IMR-90 (cell line): Measurements from ENCODE around the gene CEP170. TPM values are rescaled to one million over a fixed set of nuclear protein-coding genes. Genes with fewer than 3 reads are reported as not detected.

ENCODE experiments used
- ATAC-seq: fragments of 200-7000 bp; cut with Tn5 transposase; 2 replicates; pipeline ENCODE4 v1.9.1; 2020; ENCODE audit warnings: low read depth, mild to moderate bottlenecking, moderate library complexity
- BruUV-seq: library from RNA; stranded (reverse); fragments of 400-500 nt; replicated peaks from 2 replicates; lab custom pipeline; 2021; lab: Mats Ljungman, UMichigan
- CTCF ChIA-PET: fragments of 300-600 bp; formaldehyde crosslinking; extraction: SDS; loops from one replicate; lab custom pipeline; 2021; ENCODE audit warnings: antibody characterized with exemption; lab: Yijun Ruan, JAX
- POLR2A ChIA-PET: fragments of 300-600 bp; sonication (Branson Sonifier 250); formaldehyde crosslinking; loops from one replicate; lab custom pipeline; 2022; ENCODE audit warnings: antibody characterized with exemption; ENCODE audit not compliant: unreplicated experiment; lab: Charles Lee
- DNase-seq: peaks from one replicate; pipeline ENCODE4 v3.0.0; 2013
- H2AFZ ChIP-seq: replicated peaks from 2 replicates; pipeline ENCODE3; 2013; ENCODE audit warnings: low read length, mild to moderate bottlenecking; ENCODE audit not compliant: poor library complexity
- H2AK5ac ChIP-seq: 2 replicates; pipeline ENCODE4 v1.6.1; 2013; ENCODE audit warnings: low read depth, low read length, inconsistent platforms
- H2AK9ac ChIP-seq: replicated peaks from 2 replicates; pipeline ENCODE3; 2013; ENCODE audit warnings: mild to moderate bottlenecking, low read depth, low read length, moderate library complexity; ENCODE audit not compliant: poor library complexity
- H2BK120ac ChIP-seq: 2 replicates; pipeline ENCODE4 v1.6.1; 2013; ENCODE audit warnings: low read depth, low read length, inconsistent platforms
- H2BK15ac ChIP-seq: 3 replicates; pipeline ENCODE4 v1.6.1; 2013; ENCODE audit warnings: low read depth, low read length, inconsistent platforms
- H2BK20ac ChIP-seq: 2 replicates; pipeline ENCODE4 v1.6.1; 2013; ENCODE audit warnings: low read depth, mild to moderate bottlenecking, inconsistent platforms, low read length, moderate library complexity
- H2BK5ac ChIP-seq: 2 replicates; pipeline ENCODE4 v1.6.1; 2013; ENCODE audit warnings: mild to moderate bottlenecking, low read depth, low read length, inconsistent platforms; ENCODE audit not compliant: poor library complexity, severe bottlenecking
- H3K14ac ChIP-seq: replicated peaks from 2 replicates; pipeline ENCODE4 v1.6.1; 2013; ENCODE audit warnings: low read depth, low read length, inconsistent platforms
- H3K18ac ChIP-seq: 2 replicates; pipeline ENCODE4 v1.6.1; 2013; ENCODE audit warnings: low read depth, low read length, control low read depth
- H3K23ac ChIP-seq: 2 replicates; pipeline ENCODE4 v1.6.1; 2013; ENCODE audit warnings: low read depth, low read length, inconsistent platforms
- H3K27ac ChIP-seq: 2 replicates; pipeline ENCODE4 v1.5.1; 2013; ENCODE audit warnings: mild to moderate bottlenecking, control low read depth, low read length; ENCODE audit not compliant: insufficient read depth
- H3K27me3 ChIP-seq: 2 replicates; pipeline ENCODE4 v1.6.1; 2013; ENCODE audit warnings: low read length; ENCODE audit not compliant: control insufficient read depth, insufficient read depth
- H3K36me3 ChIP-seq: 2 replicates; pipeline ENCODE4 v1.6.1; 2013; ENCODE audit warnings: low read length, mixed read lengths; ENCODE audit not compliant: control insufficient read depth, insufficient read depth
- H3K4ac ChIP-seq: 2 replicates; pipeline ENCODE4 v1.6.1; 2013; ENCODE audit warnings: low read depth, low read length, inconsistent platforms
- H3K4me1 ChIP-seq: 2 replicates; pipeline ENCODE4 v1.6.1; 2013; ENCODE audit warnings: low read length, mixed read lengths; ENCODE audit not compliant: control insufficient read depth, insufficient read depth
- H3K4me2 ChIP-seq: 2 replicates; pipeline ENCODE4 v1.6.1; 2013; ENCODE audit warnings: low read depth, mild to moderate bottlenecking, control low read depth, low read length, moderate library complexity
- H3K4me3 ChIP-seq: 2 replicates; pipeline ENCODE4 v1.5.1; 2013; ENCODE audit warnings: low read depth, mild to moderate bottlenecking, control low read depth, low read length, moderate library complexity; ENCODE audit not compliant: insufficient read depth
- H3K56ac ChIP-seq: 2 replicates; pipeline ENCODE4 v1.6.1; 2013; ENCODE audit warnings: low read length, inconsistent platforms; ENCODE audit not compliant: insufficient read depth; ENCODE audit errors: extremely low read depth
- H3K79me1 ChIP-seq, 2 experiments: 2 replicates each; pipeline ENCODE4 v1.6.1; 2013; ENCODE audit warnings: low read length in 2 of 2, inconsistent platforms in 1 of 2, low read depth in 1 of 2
- H3K9ac ChIP-seq: 2 replicates; pipeline ENCODE4 v1.6.1; 2013; ENCODE audit warnings: low read depth, low read length, control low read depth
- H3K9me1 ChIP-seq: 2 replicates; pipeline ENCODE4 v1.6.1; 2013; ENCODE audit warnings: low read length, inconsistent platforms; ENCODE audit not compliant: insufficient read depth
- H3K9me3 ChIP-seq: 2 replicates; pipeline ENCODE4 v1.6.1; 2013; ENCODE audit warnings: low read length; ENCODE audit not compliant: control insufficient read depth, insufficient read depth
- H4K20me1 ChIP-seq: 2 replicates; pipeline ENCODE4 v1.6.1; 2013; ENCODE audit warnings: low read length, inconsistent platforms; ENCODE audit not compliant: insufficient read depth
- H4K5ac ChIP-seq: 2 replicates; pipeline ENCODE4 v1.6.1; 2013; ENCODE audit warnings: mild to moderate bottlenecking, low read depth, low read length, control low read depth
- H4K8ac ChIP-seq, 2 experiments: 2 replicates each; pipeline ENCODE4 v1.6.1; 2013; ENCODE audit warnings: low read depth in 2 of 2, low read length in 2 of 2, control low read depth in 1 of 2, inconsistent platforms in 1 of 2
- H4K91ac ChIP-seq: 2 replicates; pipeline ENCODE4 v1.6.1; 2013; ENCODE audit warnings: low read depth, low read length, inconsistent platforms; ENCODE audit not compliant: insufficient read depth
- BHLHE40 ChIP-seq: fragments of 150-350 bp; IDR thresholded peaks from 2 replicates; pipeline ENCODE4 v1.6.1; 2016; ENCODE audit warnings: mild to moderate bottlenecking, low read depth, low read length
- ELK1 ChIP-seq: fragments of 150-350 bp; IDR thresholded peaks from 2 replicates; pipeline ENCODE4 v1.6.1; 2016; ENCODE audit warnings: low read depth, mild to moderate bottlenecking, low read length, moderate library complexity, borderline replicate concordance
- FOS ChIP-seq: fragments of 150-350 bp; IDR thresholded peaks from 2 replicates; pipeline ENCODE4 v1.6.1; 2016; ENCODE audit warnings: low read depth, low read length
- NFE2L2 ChIP-seq: fragments of 150-350 bp; IDR thresholded peaks from 2 replicates; pipeline ENCODE4 v1.6.1; 2016; ENCODE audit warnings: low read depth, mild to moderate bottlenecking, low read length
- POLR2A ChIP-seq: IDR thresholded peaks from 2 replicates; pipeline ENCODE4 v1.6.1; 2012; ENCODE audit warnings: mild to moderate bottlenecking, low read depth, low read length
- WGBS, 2 experiments: methylation state at CpG; one replicate each; pipeline versions ENCODE4 v1.1.5 to v1.1.7; 2013; ENCODE audit warnings: missing lambda C conversion rate in 2 of 2; ENCODE audit not compliant: insufficient read length in 1 of 2; ENCODE audit errors: extremely low coverage in 2 of 2; 5-methylcytosine and 5-hydroxymethylcytosine counted together
- dilution Hi-C: fragments of 300-500 bp; cut with HindIII; formaldehyde crosslinking; loops from one replicate; pipeline ENCODE4 v1.14.3; 2018; ENCODE audit warnings: low sequenced_read_pairs; ENCODE audit not compliant: unreplicated experiment
- in situ Hi-C: fragments of 300-500 bp; cut with MboI; formaldehyde crosslinking; loops from 3 replicates; pipeline ENCODE4 v1.14.3; 2019; ENCODE audit warnings: low sequenced_read_pairs, inconsistent platforms, mixed read lengths
- intact Hi-C: fragments of 100-400 bp; cut with micrococcal nuclease; formaldehyde crosslinking; loops from 2 replicates; pipeline ENCODE4 v1.10.0; 2022
- polyA plus RNA-seq, 3 experiments: library from polyadenylated mRNA; depleted of rRNA; stranded (reverse); fragments of >200 nt; gene quantifications; 2 replicates each; pipeline ENCODE4 v1.2.3, GENCODE V29; 2012; ENCODE audit warnings: low replicate concordance in 1 of 3
- total RNA-seq: library from RNA; depleted of rRNA; stranded (reverse); fragments of >200 nt; gene quantifications from 2 replicates; pipeline ENCODE4 v1.2.3, GENCODE V29; 2012
- TF ChIP-seq, protein P1 (sequence below): conservative IDR thresholded peaks from 2 replicates; pipeline ENCODE4 v1.5.1; 2012; ENCODE audit warnings: mild to moderate bottlenecking, low read depth, low read length, improper control_type of control experiment
- TF ChIP-seq, protein P2 (sequence below): fragments of 150-350 bp; IDR thresholded peaks from 2 replicates; pipeline ENCODE4 v1.6.1; 2017; ENCODE audit warnings: mild to moderate bottlenecking, antibody characterized with exemption, low read length, low read depth

The CEP170 gene
- total and polyA plus RNA-seq, 2 of the 4 experiments (the other 2 are of a cell fraction), result 65.8 to 151 TPM

- Histone ChIP-seq H4K8ac (no peak overlapping the region), H3K56ac (no peak overlapping the region), H2BK20ac (no peak overlapping the region), H4K20me1 (peaks cover 57% of the 10 kb centered on the region), H2AK9ac (no peak overlapping the region), H2AK5ac (no peak overlapping the region), H3K18ac (no peak overlapping the region), H3K36me3 (peaks cover 11% of the 10 kb centered on the region), H2BK15ac (no peak overlapping the region), H3K23ac (no peak overlapping the region), H3K14ac (no peak overlapping the region), H4K5ac (no peak overlapping the region), H3K9me3 (peaks cover 17% of the 10 kb centered on the region), H3K9me1 (no peaks in the 10 kb centered on the region), H3K9ac (no peak overlapping the region), H4K91ac (no peak overlapping the region), H3K4ac (no peak overlapping the region), H2BK5ac (peak overlapping the region; percentile 78), H3K79me1 (peaks cover 7 to 39% of the 10 kb centered on the region in 2 experiments; a peak in 3 of 4 replicates), H3K4me3 (no peak overlapping the region), H2AFZ (no peak overlapping the region), H3K4me2 (peak overlapping the region; percentile 39; the same call in 1 of the 2 replicates), H2BK120ac (no peak overlapping the region), H3K27ac (peak overlapping the region; percentile 48; the same call in 1 of the 2 replicates), H3K4me1 (peaks cover 6% of the 10 kb centered on the region), H3K27me3 (no peaks in the 10 kb centered on the region)
- dilution Hi-C loops (no loop called here), intact Hi-C loops (no loop called here), in situ Hi-C loops (no loop called here)
- WGBS, 2 experiments, result no CpG with 5 or more reads among the region's 2 CpGs
- no TSS peak for BruUV-seq
- no peak for TF ChIP-seq NFE2L2
- TF ChIP-seq, protein P1, sequence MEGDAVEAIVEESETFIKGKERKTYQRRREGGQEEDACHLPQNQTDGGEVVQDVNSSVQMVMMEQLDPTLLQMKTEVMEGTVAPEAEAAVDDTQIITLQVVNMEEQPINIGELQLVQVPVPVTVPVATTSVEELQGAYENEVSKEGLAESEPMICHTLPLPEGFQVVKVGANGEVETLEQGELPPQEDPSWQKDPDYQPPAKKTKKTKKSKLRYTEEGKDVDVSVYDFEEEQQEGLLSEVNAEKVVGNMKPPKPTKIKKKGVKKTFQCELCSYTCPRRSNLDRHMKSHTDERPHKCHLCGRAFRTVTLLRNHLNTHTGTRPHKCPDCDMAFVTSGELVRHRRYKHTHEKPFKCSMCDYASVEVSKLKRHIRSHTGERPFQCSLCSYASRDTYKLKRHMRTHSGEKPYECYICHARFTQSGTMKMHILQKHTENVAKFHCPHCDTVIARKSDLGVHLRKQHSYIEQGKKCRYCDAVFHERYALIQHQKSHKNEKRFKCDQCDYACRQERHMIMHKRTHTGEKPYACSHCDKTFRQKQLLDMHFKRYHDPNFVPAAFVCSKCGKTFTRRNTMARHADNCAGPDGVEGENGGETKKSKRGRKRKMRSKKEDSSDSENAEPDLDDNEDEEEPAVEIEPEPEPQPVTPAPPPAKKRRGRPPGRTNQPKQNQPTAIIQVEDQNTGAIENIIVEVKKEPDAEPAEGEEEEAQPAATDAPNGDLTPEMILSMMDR, result no peak
- peak; percentile 14; the same call in 1 of the 2 replicates for TF ChIP-seq FOS
- no peak for TF ChIP-seq POLR2A
- TF ChIP-seq, protein P2, sequence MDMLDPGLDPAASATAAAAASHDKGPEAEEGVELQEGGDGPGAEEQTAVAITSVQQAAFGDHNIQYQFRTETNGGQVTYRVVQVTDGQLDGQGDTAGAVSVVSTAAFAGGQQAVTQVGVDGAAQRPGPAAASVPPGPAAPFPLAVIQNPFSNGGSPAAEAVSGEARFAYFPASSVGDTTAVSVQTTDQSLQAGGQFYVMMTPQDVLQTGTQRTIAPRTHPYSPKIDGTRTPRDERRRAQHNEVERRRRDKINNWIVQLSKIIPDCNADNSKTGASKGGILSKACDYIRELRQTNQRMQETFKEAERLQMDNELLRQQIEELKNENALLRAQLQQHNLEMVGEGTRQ, result no peak
- no peak for TF ChIP-seq BHLHE40
- no peak for TF ChIP-seq ELK1
- ChIA-PET CTCF (no interaction called here), POLR2A (interaction anchor here (1.4 kb wide), 1 partner anchor 21 kb away, joined by 3 read pairs; the partner anchor contains the start of genes CEP170 and SDCCAG8)
- DNase-seq (peak; percentile 94), ATAC-seq (peak; percentile 87)
These were observed 21.2 kb downstream of the CEP170 start for GRCh38 chr1:243233908-243234307.
